GM23338 (cell line): Measurements from ENCODE around the gene DNA2. TPM values are rescaled to one million over a fixed set of nuclear protein-coding genes. Genes with fewer than 3 reads are reported as not detected.

Experiments used
- ATAC-seq: fragments of 200-7000 bp; cut with Tn5 transposase; 3 replicates; pipeline ENCODE4 v1.9.1; 2020
- DNase-seq: peaks from one replicate; pipeline ENCODE4 v3.0.0-alpha.2; 2015; ENCODE audit warnings: low spot score
- H2AFZ ChIP-seq: fragments of 200-600 bp; sonication (generic); 2 replicates; pipeline ENCODE4 v1.8.0; 2016; ENCODE audit warnings: antibody characterized with exemption, mild to moderate bottlenecking, moderate library complexity
- H3F3A ChIP-seq: fragments of 200-600 bp; sonication (generic); replicated peaks from 2 replicates; pipeline ENCODE4 v1.8.0; 2017; ENCODE audit warnings: antibody characterized with exemption, mixed run types, low read depth
- H3K27ac ChIP-seq: fragments of 200-600 bp; sonication (generic); 2 replicates; pipeline ENCODE4 v1.6.1; 2016; ENCODE audit warnings: low read depth
- H3K27me3 ChIP-seq: fragments of 200-600 bp; sonication (generic); 2 replicates; pipeline ENCODE4 v1.8.0; 2016; ENCODE audit warnings: mild to moderate bottlenecking, mixed run types, moderate library complexity; ENCODE audit not compliant: insufficient read depth
- H3K36me3 ChIP-seq: fragments of 200-600 bp; sonication (generic); 2 replicates; pipeline ENCODE4 v1.8.0; 2016; ENCODE audit warnings: mild to moderate bottlenecking; ENCODE audit not compliant: insufficient read depth
- H3K4me1 ChIP-seq: fragments of 200-600 bp; sonication (generic); 2 replicates; pipeline ENCODE4 v1.8.0; 2016; ENCODE audit warnings: mild to moderate bottlenecking, moderate library complexity; ENCODE audit not compliant: insufficient read depth
- H3K4me2 ChIP-seq: fragments of 200-600 bp; sonication (generic); 2 replicates; pipeline ENCODE4 v1.7.1; 2017; ENCODE audit warnings: mixed run types
- H3K4me3 ChIP-seq: fragments of 200-600 bp; sonication (generic); 2 replicates; pipeline ENCODE4 v1.6.1; 2016; ENCODE audit warnings: mixed run types
- H3K79me2 ChIP-seq: fragments of 200-600 bp; sonication (generic); replicated peaks from 2 replicates; pipeline ENCODE4 v1.8.0; 2017; ENCODE audit warnings: mild to moderate bottlenecking; ENCODE audit not compliant: insufficient read depth
- H3K9me2 ChIP-seq: fragments of 200-600 bp; sonication (generic); 2 replicates; pipeline ENCODE4 v1.8.0; 2017; ENCODE audit not compliant: insufficient read depth
- H4K20me1 ChIP-seq: fragments of 200-600 bp; sonication (generic); replicated peaks from 2 replicates; pipeline ENCODE4 v1.8.0; 2017; ENCODE audit warnings: mild to moderate bottlenecking; ENCODE audit not compliant: insufficient read depth
- H3K27ac Mint-ChIP-seq: 2 replicates; pipeline ENCODE4 v1.8.0; 2020; ENCODE audit warnings: inconsistent platforms, mild to moderate bottlenecking, moderate library complexity, mixed read lengths
- H3K27me3 Mint-ChIP-seq: 3 replicates; pipeline ENCODE4 v1.8.0; 2022; ENCODE audit warnings: low read depth, mild to moderate bottlenecking, moderate library complexity, mixed read lengths, inconsistent platforms; ENCODE audit not compliant: insufficient read depth, poor library complexity
- H3K36me3 Mint-ChIP-seq: 3 replicates; pipeline ENCODE4 v1.8.0; 2021; ENCODE audit warnings: low read depth, mild to moderate bottlenecking, inconsistent platforms, moderate library complexity, mixed read lengths
- H3K4me1 Mint-ChIP-seq: 3 replicates; pipeline ENCODE4 v1.8.0; 2020; ENCODE audit warnings: mild to moderate bottlenecking, inconsistent platforms, mixed read lengths
- H3K4me3 Mint-ChIP-seq: 3 replicates; pipeline ENCODE4 v1.8.0; 2021; ENCODE audit warnings: moderate library complexity, mild to moderate bottlenecking, inconsistent platforms, mixed read lengths
- H3K9me3 Mint-ChIP-seq: 3 replicates; pipeline ENCODE4 v1.8.0; 2020; ENCODE audit warnings: moderate library complexity, mild to moderate bottlenecking, inconsistent platforms, mixed read lengths
- CREB1 ChIP-seq: fragments of 250-450 bp; sonication (Bioruptor Pico); IDR thresholded peaks from 2 replicates; pipeline ENCODE4 v1.5.0; 2020; ENCODE audit warnings: low read depth, mild to moderate bottlenecking, moderate library complexity
- EZH2 ChIP-seq: fragments of 200-600 bp; sonication (generic); IDR thresholded peaks from one replicate; pipeline ENCODE4 v1.8.0; 2017; ENCODE audit warnings: antibody characterized with exemption, mild to moderate bottlenecking, low read depth; ENCODE audit not compliant: unreplicated experiment
- EZH2phosphoT487 ChIP-seq: fragments of 200-600 bp; sonication (generic); IDR thresholded peaks from one replicate; pipeline ENCODE4 v1.8.1; 2018; ENCODE audit warnings: antibody characterized with exemption; ENCODE audit not compliant: unreplicated experiment
- JUNB ChIP-seq: IDR thresholded peaks from one replicate; pipeline ENCODE4 v1.6.1; 2016; ENCODE audit warnings: antibody characterized with exemption; ENCODE audit not compliant: unreplicated experiment
- NANOG ChIP-seq: IDR thresholded peaks from 2 replicates; pipeline ENCODE4 v1.6.1; 2016; ENCODE audit warnings: antibody characterized with exemption, borderline replicate concordance
- POLR2AphosphoS5 ChIP-seq: IDR thresholded peaks from 2 replicates; pipeline ENCODE4 v1.6.1; 2016; ENCODE audit warnings: antibody characterized with exemption, low read depth
- STAT1 ChIP-seq: IDR thresholded peaks from one replicate; pipeline ENCODE4 v1.6.1; 2016; ENCODE audit warnings: antibody characterized with exemption; ENCODE audit not compliant: unreplicated experiment
- ZNF114 ChIP-seq: fragments of 250-450 bp; sonication (Bioruptor Pico); IDR thresholded peaks from 2 replicates; pipeline ENCODE4 v1.5.0; 2020; ENCODE audit warnings: mild to moderate bottlenecking, moderate library complexity
- ZNF331 ChIP-seq: fragments of 250-450 bp; sonication (Bioruptor Pico); IDR thresholded peaks from 2 replicates; pipeline ENCODE4 v1.5.0; 2020; ENCODE audit warnings: low read depth, mild to moderate bottlenecking, moderate library complexity
- polyA plus RNA-seq: library from polyadenylated mRNA; unstranded; fragments of >200 nt; fragmentation: Nextera tagmentation; extraction: Ambion mirVana; gene quantifications from 2 replicates; pipeline ENCODE4 v1.2.1, GENCODE V29; 2016
- total RNA-seq: library from RNA; depleted of rRNA; stranded (reverse); fragments of >200 nt; shearing (Covaris generic); gene quantifications from 2 replicates; pipeline ENCODE4 v1.2.3, GENCODE V29; 2014
- TF ChIP-seq, protein P1 (sequence below): IDR thresholded peaks from 2 replicates; pipeline ENCODE4 v1.6.1; 2016; ENCODE audit warnings: antibody characterized with exemption
- TF ChIP-seq, protein P2 (sequence below): IDR thresholded peaks from one replicate; pipeline ENCODE4 v1.6.1; 2018; ENCODE audit warnings: antibody characterized with exemption; ENCODE audit not compliant: unreplicated experiment
- TF ChIP-seq, protein P3 (sequence below), 2 experiments: fragments of 200-600 bp in 1 of 2; sonication (generic) in 1 of 2; conservative IDR thresholded peaks; 2 replicates each; pipeline versions ENCODE4 v1.5.1 to v1.6.1; 2016 to 2017; ENCODE audit warnings: antibody characterized with exemption in 2 of 2, low read depth in 2 of 2, mild to moderate bottlenecking in 2 of 2, moderate library complexity in 1 of 2
- TF ChIP-seq, protein P4 (sequence below): fragments of 250-450 bp; sonication (Bioruptor Pico); IDR thresholded peaks from 2 replicates; pipeline ENCODE4 v1.5.0; 2020; ENCODE audit warnings: mild to moderate bottlenecking, moderate library complexity

DNA2 gene
- total and polyA plus RNA-seq, 2 experiments from 2014 or later: 25.6 to 49.3 TPM

DNA sequence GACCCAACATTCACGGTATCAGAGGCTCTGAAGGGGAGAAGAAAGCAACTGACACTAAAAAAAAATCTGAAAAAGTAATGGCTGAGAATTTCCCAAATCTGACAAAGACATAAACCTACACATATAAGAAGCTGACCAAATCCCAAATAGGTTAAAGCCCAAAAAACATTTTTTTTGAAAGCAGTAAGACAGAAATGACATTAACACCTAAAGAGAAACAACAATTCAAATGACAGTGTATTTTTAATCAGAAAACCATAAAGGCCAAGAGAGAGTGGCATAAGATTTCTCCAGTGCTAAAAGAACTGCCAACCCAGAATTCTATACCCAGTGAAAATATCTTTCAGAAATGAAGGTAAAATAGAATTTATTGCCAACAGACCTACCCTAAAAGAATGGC lies 100.2 kb downstream of the DNA2 start:
- Mint-ChIP-seq H3K9me3 (peaks cover 19% of the 10 kb centered on the region), H3K27ac (no peak overlapping the region), H3K4me3 (no peak overlapping the region), H3K4me1 (no peaks in the 10 kb centered on the region), H3K36me3 (peaks cover 60% of the 10 kb centered on the region), H3K27me3 (peaks cover 4% of the 10 kb centered on the region)
- no peak for DNase-seq
- Histone ChIP-seq H3K9me2 (no peaks in the 10 kb centered on the region), H3F3A (no peaks in the 10 kb centered on the region), H3K79me2 (no peaks in the 10 kb centered on the region), H3K36me3 (peaks cover 9% of the 10 kb centered on the region), H3K27me3 (no peaks in the 10 kb centered on the region), H2AFZ (no peak overlapping the region), H3K27ac (no peak overlapping the region), H3K4me3 (no peak overlapping the region), H3K4me1 (no peaks in the 10 kb centered on the region), H3K4me2 (no peak overlapping the region), H4K20me1 (0 out of 2 replicates have a peak, but pooled peaks cover 3% of the 10 kb centered on the region)
- TF ChIP-seq NANOG (no peak), POLR2AphosphoS5 (no peak), STAT1 (no peak), ZNF331 (CRISPR knock-in tag) (no peak), CREB1 (CRISPR knock-in tag) (no peak), JUNB (no peak), EZH2 (no peak), ZNF114 (CRISPR knock-in tag) (no peak), EZH2phosphoT487 (no peak)
- TF ChIP-seq, protein P1, sequence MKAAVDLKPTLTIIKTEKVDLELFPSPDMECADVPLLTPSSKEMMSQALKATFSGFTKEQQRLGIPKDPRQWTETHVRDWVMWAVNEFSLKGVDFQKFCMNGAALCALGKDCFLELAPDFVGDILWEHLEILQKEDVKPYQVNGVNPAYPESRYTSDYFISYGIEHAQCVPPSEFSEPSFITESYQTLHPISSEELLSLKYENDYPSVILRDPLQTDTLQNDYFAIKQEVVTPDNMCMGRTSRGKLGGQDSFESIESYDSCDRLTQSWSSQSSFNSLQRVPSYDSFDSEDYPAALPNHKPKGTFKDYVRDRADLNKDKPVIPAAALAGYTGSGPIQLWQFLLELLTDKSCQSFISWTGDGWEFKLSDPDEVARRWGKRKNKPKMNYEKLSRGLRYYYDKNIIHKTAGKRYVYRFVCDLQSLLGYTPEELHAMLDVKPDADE: no peak
- TF ChIP-seq, protein P2, sequence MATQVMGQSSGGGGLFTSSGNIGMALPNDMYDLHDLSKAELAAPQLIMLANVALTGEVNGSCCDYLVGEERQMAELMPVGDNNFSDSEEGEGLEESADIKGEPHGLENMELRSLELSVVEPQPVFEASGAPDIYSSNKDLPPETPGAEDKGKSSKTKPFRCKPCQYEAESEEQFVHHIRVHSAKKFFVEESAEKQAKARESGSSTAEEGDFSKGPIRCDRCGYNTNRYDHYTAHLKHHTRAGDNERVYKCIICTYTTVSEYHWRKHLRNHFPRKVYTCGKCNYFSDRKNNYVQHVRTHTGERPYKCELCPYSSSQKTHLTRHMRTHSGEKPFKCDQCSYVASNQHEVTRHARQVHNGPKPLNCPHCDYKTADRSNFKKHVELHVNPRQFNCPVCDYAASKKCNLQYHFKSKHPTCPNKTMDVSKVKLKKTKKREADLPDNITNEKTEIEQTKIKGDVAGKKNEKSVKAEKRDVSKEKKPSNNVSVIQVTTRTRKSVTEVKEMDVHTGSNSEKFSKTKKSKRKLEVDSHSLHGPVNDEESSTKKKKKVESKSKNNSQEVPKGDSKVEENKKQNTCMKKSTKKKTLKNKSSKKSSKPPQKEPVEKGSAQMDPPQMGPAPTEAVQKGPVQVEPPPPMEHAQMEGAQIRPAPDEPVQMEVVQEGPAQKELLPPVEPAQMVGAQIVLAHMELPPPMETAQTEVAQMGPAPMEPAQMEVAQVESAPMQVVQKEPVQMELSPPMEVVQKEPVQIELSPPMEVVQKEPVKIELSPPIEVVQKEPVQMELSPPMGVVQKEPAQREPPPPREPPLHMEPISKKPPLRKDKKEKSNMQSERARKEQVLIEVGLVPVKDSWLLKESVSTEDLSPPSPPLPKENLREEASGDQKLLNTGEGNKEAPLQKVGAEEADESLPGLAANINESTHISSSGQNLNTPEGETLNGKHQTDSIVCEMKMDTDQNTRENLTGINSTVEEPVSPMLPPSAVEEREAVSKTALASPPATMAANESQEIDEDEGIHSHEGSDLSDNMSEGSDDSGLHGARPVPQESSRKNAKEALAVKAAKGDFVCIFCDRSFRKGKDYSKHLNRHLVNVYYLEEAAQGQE: no peak
- TF ChIP-seq, protein P3, sequence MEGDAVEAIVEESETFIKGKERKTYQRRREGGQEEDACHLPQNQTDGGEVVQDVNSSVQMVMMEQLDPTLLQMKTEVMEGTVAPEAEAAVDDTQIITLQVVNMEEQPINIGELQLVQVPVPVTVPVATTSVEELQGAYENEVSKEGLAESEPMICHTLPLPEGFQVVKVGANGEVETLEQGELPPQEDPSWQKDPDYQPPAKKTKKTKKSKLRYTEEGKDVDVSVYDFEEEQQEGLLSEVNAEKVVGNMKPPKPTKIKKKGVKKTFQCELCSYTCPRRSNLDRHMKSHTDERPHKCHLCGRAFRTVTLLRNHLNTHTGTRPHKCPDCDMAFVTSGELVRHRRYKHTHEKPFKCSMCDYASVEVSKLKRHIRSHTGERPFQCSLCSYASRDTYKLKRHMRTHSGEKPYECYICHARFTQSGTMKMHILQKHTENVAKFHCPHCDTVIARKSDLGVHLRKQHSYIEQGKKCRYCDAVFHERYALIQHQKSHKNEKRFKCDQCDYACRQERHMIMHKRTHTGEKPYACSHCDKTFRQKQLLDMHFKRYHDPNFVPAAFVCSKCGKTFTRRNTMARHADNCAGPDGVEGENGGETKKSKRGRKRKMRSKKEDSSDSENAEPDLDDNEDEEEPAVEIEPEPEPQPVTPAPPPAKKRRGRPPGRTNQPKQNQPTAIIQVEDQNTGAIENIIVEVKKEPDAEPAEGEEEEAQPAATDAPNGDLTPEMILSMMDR (conservative IDR thresholded peaks at IDR 0.05; ENCODE audit: low read depth in 2 of 2): no peak
- TF ChIP-seq, protein P4, sequence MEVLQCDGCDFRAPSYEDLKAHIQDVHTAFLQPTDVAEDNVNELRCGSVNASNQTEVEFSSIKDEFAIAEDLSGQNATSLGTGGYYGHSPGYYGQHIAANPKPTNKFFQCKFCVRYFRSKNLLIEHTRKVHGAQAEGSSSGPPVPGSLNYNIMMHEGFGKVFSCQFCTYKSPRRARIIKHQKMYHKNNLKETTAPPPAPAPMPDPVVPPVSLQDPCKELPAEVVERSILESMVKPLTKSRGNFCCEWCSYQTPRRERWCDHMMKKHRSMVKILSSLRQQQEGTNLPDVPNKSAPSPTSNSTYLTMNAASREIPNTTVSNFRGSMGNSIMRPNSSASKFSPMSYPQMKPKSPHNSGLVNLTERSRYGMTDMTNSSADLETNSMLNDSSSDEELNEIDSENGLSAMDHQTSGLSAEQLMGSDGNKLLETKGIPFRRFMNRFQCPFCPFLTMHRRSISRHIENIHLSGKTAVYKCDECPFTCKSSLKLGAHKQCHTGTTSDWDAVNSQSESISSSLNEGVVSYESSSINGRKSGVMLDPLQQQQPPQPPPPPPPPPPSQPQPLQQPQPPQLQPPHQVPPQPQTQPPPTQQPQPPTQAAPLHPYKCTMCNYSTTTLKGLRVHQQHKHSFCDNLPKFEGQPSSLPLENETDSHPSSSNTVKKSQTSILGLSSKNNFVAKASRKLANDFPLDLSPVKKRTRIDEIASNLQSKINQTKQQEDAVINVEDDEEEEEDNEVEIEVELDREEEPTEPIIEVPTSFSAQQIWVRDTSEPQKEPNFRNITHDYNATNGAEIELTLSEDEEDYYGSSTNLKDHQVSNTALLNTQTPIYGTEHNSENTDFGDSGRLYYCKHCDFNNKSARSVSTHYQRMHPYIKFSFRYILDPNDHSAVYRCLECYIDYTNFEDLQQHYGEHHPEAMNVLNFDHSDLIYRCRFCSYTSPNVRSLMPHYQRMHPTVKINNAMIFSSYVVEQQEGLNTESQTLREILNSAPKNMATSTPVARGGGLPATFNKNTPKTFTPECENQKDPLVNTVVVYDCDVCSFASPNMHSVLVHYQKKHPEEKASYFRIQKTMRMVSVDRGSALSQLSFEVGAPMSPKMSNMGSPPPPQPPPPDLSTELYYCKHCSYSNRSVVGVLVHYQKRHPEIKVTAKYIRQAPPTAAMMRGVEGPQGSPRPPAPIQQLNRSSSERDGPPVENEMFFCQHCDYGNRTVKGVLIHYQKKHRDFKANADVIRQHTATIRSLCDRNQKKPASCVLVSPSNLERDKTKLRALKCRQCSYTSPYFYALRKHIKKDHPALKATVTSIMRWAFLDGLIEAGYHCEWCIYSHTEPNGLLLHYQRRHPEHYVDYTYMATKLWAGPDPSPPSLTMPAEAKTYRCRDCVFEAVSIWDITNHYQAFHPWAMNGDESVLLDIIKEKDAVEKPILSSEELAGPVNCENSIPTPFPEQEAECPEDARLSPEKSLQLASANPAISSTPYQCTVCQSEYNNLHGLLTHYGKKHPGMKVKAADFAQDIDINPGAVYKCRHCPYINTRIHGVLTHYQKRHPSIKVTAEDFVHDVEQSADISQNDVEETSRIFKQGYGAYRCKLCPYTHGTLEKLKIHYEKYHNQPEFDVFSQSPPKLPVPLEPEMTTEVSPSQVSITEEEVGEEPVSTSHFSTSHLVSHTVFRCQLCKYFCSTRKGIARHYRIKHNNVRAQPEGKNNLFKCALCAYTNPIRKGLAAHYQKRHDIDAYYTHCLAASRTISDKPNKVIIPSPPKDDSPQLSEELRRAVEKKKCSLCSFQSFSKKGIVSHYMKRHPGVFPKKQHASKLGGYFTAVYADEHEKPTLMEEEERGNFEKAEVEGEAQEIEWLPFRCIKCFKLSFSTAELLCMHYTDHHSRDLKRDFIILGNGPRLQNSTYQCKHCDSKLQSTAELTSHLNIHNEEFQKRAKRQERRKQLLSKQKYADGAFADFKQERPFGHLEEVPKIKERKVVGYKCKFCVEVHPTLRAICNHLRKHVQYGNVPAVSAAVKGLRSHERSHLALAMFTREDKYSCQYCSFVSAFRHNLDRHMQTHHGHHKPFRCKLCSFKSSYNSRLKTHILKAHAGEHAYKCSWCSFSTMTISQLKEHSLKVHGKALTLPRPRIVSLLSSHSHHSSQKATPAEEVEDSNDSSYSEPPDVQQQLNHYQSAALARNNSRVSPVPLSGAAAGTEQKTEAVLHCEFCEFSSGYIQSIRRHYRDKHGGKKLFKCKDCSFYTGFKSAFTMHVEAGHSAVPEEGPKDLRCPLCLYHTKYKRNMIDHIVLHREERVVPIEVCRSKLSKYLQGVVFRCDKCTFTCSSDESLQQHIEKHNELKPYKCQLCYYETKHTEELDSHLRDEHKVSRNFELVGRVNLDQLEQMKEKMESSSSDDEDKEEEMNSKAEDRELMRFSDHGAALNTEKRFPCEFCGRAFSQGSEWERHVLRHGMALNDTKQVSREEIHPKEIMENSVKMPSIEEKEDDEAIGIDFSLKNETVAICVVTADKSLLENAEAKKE (CRISPR knock-in tag): no peak
- no peak for ATAC-seq
